ENCODE measurements around the gene NRG2. TPM values are rescaled to one million over a fixed set of nuclear protein-coding genes. Genes with fewer than 3 reads are reported as not detected.

Gene NRG2
- total and polyA plus RNA-seq, 7 experiments from 2014 or later, result 0.05 to 0.22 (median 0.12) TPM; not detected in 3

DNA sequence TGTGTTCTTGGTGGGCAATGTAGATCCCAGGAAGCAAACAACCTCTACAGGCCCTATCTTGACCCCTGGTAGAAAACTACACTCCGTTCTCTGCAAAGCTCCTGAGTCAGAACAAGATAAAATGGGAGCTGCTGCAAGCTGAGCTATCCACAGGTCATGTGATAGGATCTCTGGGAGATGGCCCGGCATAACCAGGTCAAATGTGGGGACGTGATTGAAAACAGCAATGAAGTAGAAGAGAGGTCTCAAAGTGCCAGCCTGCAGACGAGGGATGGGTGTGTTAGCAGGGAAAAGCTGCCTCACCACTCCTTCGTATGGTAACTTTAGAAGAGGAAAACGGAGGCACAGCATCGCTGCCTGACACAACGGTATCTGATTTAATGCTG, 25.0 kb downstream of the NRG2 start:
- intact Hi-C loops (cut with micrococcal nuclease), result no loop called here
- Mint-ChIP-seq H3K9me3 (no peaks in the 10 kb centered on the region), H3K27me3 (peaks cover 0 to 10% (median 0%) of the 10 kb centered on the region in 5 donors), H3K4me3 (no peak overlapping the region), H3K4me1 (no peaks in the 10 kb centered on the region), H3K36me3 (no peaks in the 10 kb centered on the region), H3K27ac (no peak overlapping the region)
- no peaks in the 10 kb centered on the region for H3K4me1 ChIP-seq (ENCODE audit: control insufficient read depth in 2 of 2, insufficient read depth in 2 of 2, low read length in 2 of 2)
- ChIA-PET CTCF (no interaction called here), POLR2A (no interaction called here)
- no peak for DNase-seq
- no peaks in the 10 kb centered on the region for H3K36me3 ChIP-seq (ENCODE audit: control insufficient read depth in 2 of 3, insufficient read depth in 3 of 3, low read length in 3 of 3)
- H3K27ac ChIP-seq (ENCODE audit: low read depth, low read length), result no peak overlapping the region
- peaks cover 0 to 3% of the 10 kb centered on the region in 2 donors for H3K27me3 ChIP-seq (ENCODE audit: control insufficient read depth in 2 of 2, insufficient read depth in 2 of 2, low read length in 2 of 2)
- no peak for ATAC-seq
- no peaks in the 10 kb centered on the region for H3K9me3 ChIP-seq (ENCODE audit: control insufficient read depth in 2 of 3, low read length in 3 of 3)
- no peak overlapping the region for H3K4me3 ChIP-seq (ENCODE audit: low read length)

DNA sequence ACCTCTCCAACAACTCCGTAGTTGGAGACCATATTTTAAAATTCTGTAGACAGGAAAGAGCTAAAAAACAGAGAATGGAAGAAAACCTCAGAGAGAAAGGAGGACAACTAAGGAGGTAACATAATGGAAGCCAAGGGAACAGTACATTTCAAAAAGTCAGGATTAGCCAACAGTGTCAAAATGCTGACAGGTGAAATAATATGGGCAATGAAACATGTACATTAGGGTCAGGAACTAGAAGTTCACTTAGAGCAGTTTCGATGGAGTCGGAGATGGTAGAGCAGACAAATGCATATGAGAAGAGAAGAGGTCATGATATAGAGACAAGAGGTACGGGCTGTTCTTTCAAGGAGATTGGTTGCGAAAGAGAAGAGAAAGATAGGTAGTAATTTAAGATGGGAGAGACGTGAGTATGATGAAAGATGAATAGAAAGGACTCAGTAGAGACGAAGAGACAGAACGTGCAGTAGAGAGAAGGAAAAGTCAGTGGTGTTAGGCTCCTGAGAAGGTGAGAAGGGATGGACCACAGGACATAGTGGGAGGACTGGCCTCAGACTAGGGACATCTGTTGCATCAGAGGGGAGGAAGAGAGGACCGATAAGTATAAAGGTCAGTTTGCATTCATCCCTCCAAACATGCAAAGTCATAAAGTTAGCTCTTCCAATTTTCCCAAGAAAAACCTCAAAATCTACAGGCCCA, 25.6 kb downstream of the NRG2 start:
- POLR2A ChIA-PET, result no interaction called here

DNA sequence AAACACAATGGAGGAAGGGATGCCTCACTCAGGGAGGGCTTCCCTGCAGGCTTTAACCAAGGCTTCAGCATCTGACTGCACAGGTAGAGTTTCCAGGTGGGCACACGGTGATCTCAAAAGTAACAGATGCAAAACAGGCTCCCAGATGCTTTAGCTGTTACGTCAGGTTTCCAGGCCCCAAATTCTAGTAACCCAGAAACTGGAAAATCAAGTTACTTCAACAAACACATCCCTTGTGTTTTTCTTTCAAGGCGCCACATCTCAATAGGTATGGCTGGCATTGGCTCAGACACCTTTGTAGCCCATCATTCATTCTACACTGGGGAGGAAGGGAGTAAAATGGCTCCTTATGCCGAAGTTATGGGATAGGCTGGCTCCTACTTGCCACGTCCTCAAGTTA, 27.4 kb downstream of the NRG2 start:
- Mint-ChIP-seq H3K4me1 (no peaks in the 10 kb centered on the region), H3K27me3 (peaks cover 0 to 7% (median 0%) of the 10 kb centered on the region in 5 donors), H3K27ac (no peak overlapping the region), H3K9me3 (no peaks in the 10 kb centered on the region), H3K36me3 (no peaks in the 10 kb centered on the region), H3K4me3 (no peak overlapping the region)
- ATAC-seq (no peak), DNase-seq (no peak)
- H3K4me1 ChIP-seq (ENCODE audit: control insufficient read depth in 2 of 2, insufficient read depth in 2 of 2, low read length in 2 of 2), result no peaks in the 10 kb centered on the region
- intact Hi-C loops (cut with micrococcal nuclease), result no loop called here
- H3K27ac ChIP-seq (ENCODE audit: low read depth, low read length), result no peak overlapping the region
- no peaks in the 10 kb centered on the region for H3K9me3 ChIP-seq (ENCODE audit: control insufficient read depth in 2 of 3, low read length in 3 of 3)
- ChIA-PET POLR2A (no interaction called here), CTCF (no interaction called here)
- no peak overlapping the region for H3K4me3 ChIP-seq (ENCODE audit: low read length)
- H3K36me3 ChIP-seq (ENCODE audit: control insufficient read depth in 2 of 3, insufficient read depth in 3 of 3, low read length in 3 of 3), result no peaks in the 10 kb centered on the region
- peaks cover 0 to 6% of the 10 kb centered on the region in 2 donors for H3K27me3 ChIP-seq (ENCODE audit: control insufficient read depth in 2 of 2, insufficient read depth in 2 of 2, low read length in 2 of 2)

More for the DNA sequence above, 25.6 kb downstream of the NRG2 start:
- Mint-ChIP-seq H3K27me3 (peaks cover 0 to 10% (median 0%) of the 10 kb centered on the region in 5 donors), H3K4me3 (no peak overlapping the region), H3K36me3 (no peaks in the 10 kb centered on the region), H3K4me1 (no peaks in the 10 kb centered on the region), H3K27ac (no peak overlapping the region), H3K9me3 (no peaks in the 10 kb centered on the region)
- Histone ChIP-seq H3K27me3 (ENCODE audit: control insufficient read depth in 2 of 2, insufficient read depth in 2 of 2, low read length in 2 of 2) (peaks cover 0 to 3% of the 10 kb centered on the region in 2 donors), H3K9me3 (ENCODE audit: control insufficient read depth in 2 of 3, low read length in 3 of 3) (no peaks in the 10 kb centered on the region), H3K36me3 (ENCODE audit: control insufficient read depth in 2 of 3, insufficient read depth in 3 of 3, low read length in 3 of 3) (no peaks in the 10 kb centered on the region), H3K4me1 (ENCODE audit: control insufficient read depth in 2 of 2, insufficient read depth in 2 of 2, low read length in 2 of 2) (no peaks in the 10 kb centered on the region), H3K4me3 (ENCODE audit: low read length) (no peak overlapping the region), H3K27ac (ENCODE audit: low read depth, low read length) (no peak overlapping the region)
- CTCF ChIA-PET, result no interaction called here
- no peak for DNase-seq
- intact Hi-C loops (cut with micrococcal nuclease), result no loop called here
- ATAC-seq, result no peak

DNA sequence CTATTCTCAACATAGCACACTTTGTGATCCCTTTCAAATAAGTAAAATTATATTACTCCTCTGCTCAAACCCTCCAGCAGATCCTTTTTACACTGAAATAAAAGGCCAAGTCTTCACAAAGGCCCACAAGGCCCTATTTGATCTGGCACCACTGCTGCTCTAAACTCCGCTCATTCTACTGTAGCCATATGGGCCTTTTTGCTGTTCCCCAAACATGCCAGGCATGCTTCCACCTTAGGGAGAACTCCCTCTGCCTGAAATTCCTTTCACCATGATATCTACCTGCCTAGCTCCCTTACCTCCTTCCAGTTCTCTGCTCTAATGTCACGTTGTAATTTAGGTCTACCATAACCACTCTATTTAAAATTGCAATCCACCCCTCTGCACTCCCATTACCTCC, 28.3 kb downstream of the NRG2 start:
- intact Hi-C loops (cut with micrococcal nuclease), result no loop called here
- peaks cover under 1 to 2% (median 1%) of the 10 kb centered on the region in 5 donors for H3K27me3 Mint-ChIP-seq

DNA sequence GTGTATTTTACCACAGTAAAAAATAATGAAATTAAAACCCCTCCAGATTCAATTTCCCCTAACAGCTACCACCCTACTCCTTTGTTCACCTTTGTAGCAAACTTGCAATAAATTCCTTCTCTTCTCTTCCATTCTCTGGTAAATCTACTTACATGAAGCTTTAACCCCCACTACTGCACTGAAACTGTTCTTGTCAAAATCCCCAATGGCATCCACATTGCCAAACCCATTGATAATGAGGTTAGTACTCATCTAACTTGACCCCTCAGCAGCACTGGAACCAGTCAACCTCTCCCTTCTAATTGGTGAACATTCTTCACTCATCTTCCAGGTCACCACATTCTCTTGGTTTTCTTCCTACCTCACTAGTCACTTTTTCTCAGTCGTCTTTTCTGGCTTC, 29.6 kb downstream of the NRG2 start:
- Mint-ChIP-seq H3K36me3 (peaks cover 0 to 3% (median 0%) of the 10 kb centered on the region in 5 donors), H3K27ac (no peak overlapping the region), H3K4me3 (no peak overlapping the region), H3K27me3 (peaks cover 0 to 6% (median 5%) of the 10 kb centered on the region in 5 donors), H3K9me3 (no peaks in the 10 kb centered on the region), H3K4me1 (no peaks in the 10 kb centered on the region)
- H3K4me1 ChIP-seq (ENCODE audit: control insufficient read depth in 2 of 2, insufficient read depth in 2 of 2, low read length in 2 of 2), result no peaks in the 10 kb centered on the region
- ChIA-PET POLR2A (no interaction called here), CTCF (no interaction called here)
- H3K27ac ChIP-seq (ENCODE audit: low read depth, low read length), result no peak overlapping the region
- intact Hi-C loops (cut with micrococcal nuclease), result no loop called here
- H3K36me3 ChIP-seq (ENCODE audit: control insufficient read depth in 2 of 3, insufficient read depth in 3 of 3, low read length in 3 of 3), result no peaks in the 10 kb centered on the region
- H3K27me3 ChIP-seq (ENCODE audit: control insufficient read depth in 2 of 2, insufficient read depth in 2 of 2, low read length in 2 of 2), result peaks cover 0 to 6% of the 10 kb centered on the region in 2 donors
- H3K9me3 ChIP-seq (ENCODE audit: control insufficient read depth in 2 of 3, low read length in 3 of 3), result no peaks in the 10 kb centered on the region
- H3K4me3 ChIP-seq (ENCODE audit: low read length), result no peak overlapping the region
- ATAC-seq, result no peak
- no peak for DNase-seq

More for the DNA sequence above, 28.3 kb downstream of the NRG2 start:
- Histone ChIP-seq H3K36me3 (ENCODE audit: control insufficient read depth in 2 of 3, insufficient read depth in 3 of 3, low read length in 3 of 3) (no peaks in the 10 kb centered on the region), H3K4me1 (ENCODE audit: control insufficient read depth in 2 of 2, insufficient read depth in 2 of 2, low read length in 2 of 2) (no peaks in the 10 kb centered on the region), H3K27me3 (ENCODE audit: control insufficient read depth in 2 of 2, insufficient read depth in 2 of 2, low read length in 2 of 2) (peaks cover 0 to 6% of the 10 kb centered on the region in 2 donors), H3K27ac (ENCODE audit: low read depth, low read length) (no peak overlapping the region), H3K4me3 (ENCODE audit: low read length) (no peak overlapping the region), H3K9me3 (ENCODE audit: control insufficient read depth in 2 of 3, low read length in 3 of 3) (no peaks in the 10 kb centered on the region)
- ChIA-PET CTCF (no interaction called here), POLR2A (no interaction called here)
- H3K4me1 Mint-ChIP-seq, result no peaks in the 10 kb centered on the region
- ATAC-seq (no peak), DNase-seq (no peak)
- peaks cover 0 to under 1% (median 0%) of the 10 kb centered on the region in 5 donors for H3K36me3 Mint-ChIP-seq
- H3K9me3 Mint-ChIP-seq, result no peaks in the 10 kb centered on the region
- H3K27ac Mint-ChIP-seq, result no peak overlapping the region
- H3K4me3 Mint-ChIP-seq, result no peak overlapping the region

DNA sequence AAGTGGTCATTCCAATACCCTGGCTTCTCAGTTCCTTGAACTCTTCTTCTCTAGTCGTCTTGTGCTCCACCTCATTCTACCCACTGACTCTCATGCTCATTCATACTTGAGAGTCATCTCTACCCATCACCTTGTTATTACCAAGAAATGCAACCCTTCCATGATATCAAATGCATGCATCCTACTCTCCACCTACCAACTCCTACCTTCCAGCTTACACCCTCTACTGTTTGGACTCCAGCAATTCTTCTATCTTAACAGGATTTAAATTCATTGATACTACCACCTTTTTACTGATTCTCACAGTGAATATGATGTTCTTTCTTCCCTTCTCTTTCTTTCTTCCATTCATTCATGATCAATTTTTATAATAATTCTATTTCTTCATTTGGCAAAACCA, 30.7 kb downstream of the NRG2 start:
- Mint-ChIP-seq H3K36me3 (peaks cover 0 to 3% (median 0%) of the 10 kb centered on the region in 5 donors), H3K4me3 (no peak overlapping the region), H3K27ac (no peak overlapping the region), H3K9me3 (no peaks in the 10 kb centered on the region), H3K27me3 (peaks cover 0 to 6% (median 5%) of the 10 kb centered on the region in 5 donors), H3K4me1 (no peaks in the 10 kb centered on the region)
- ATAC-seq, result no peak
- Histone ChIP-seq H3K4me3 (ENCODE audit: low read length) (no peak overlapping the region), H3K9me3 (ENCODE audit: control insufficient read depth in 2 of 3, low read length in 3 of 3) (no peaks in the 10 kb centered on the region), H3K4me1 (ENCODE audit: control insufficient read depth in 2 of 2, insufficient read depth in 2 of 2, low read length in 2 of 2) (no peaks in the 10 kb centered on the region), H3K27ac (ENCODE audit: low read depth, low read length) (no peak overlapping the region), H3K27me3 (ENCODE audit: control insufficient read depth in 2 of 2, insufficient read depth in 2 of 2, low read length in 2 of 2) (peaks cover 0 to 6% of the 10 kb centered on the region in 2 donors), H3K36me3 (ENCODE audit: control insufficient read depth in 2 of 3, insufficient read depth in 3 of 3, low read length in 3 of 3) (no peaks in the 10 kb centered on the region)
- POLR2A ChIA-PET, result no interaction called here
- DNase-seq, result no peak
- CTCF ChIA-PET, result no interaction called here
- intact Hi-C loops (cut with micrococcal nuclease), result no loop called here

DNA sequence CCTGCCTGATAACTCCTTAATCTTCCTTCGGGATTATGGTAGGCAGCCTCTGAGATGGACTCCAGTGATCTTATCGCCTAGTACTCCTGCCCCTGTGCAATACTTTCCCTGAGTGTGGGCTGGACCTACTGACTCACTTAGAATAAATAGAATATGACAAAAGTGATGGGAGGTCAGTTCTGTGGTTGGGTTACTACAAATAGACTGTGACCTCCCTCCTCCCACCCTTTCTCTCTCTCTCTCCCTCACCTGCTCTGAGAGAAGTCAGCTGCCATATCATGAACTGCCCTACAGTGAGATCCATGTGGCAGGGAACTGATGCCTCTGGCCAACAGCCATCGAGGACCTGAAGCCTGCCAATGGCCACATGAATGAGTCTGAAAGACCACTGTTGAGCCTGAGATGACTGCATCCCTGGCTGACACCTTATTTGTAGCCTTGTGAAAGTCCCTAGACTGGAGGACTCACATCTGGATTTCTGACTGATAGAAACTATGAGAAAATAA, 31.7 kb downstream of the NRG2 start:
- no peak overlapping the region for H3K27ac Mint-ChIP-seq
- Histone ChIP-seq H3K9me3 (ENCODE audit: control insufficient read depth in 2 of 3, low read length in 3 of 3) (no peaks in the 10 kb centered on the region), H3K27me3 (ENCODE audit: control insufficient read depth in 2 of 2, insufficient read depth in 2 of 2, low read length in 2 of 2) (peaks cover 0 to 6% of the 10 kb centered on the region in 2 donors), H3K4me3 (ENCODE audit: low read length) (no peak overlapping the region), H3K36me3 (ENCODE audit: control insufficient read depth in 2 of 3, insufficient read depth in 3 of 3, low read length in 3 of 3) (no peaks in the 10 kb centered on the region), H3K27ac (ENCODE audit: low read depth, low read length) (no peak overlapping the region), H3K4me1 (ENCODE audit: control insufficient read depth in 2 of 2, insufficient read depth in 2 of 2, low read length in 2 of 2) (no peaks in the 10 kb centered on the region)
- no peak for DNase-seq
- no peaks in the 10 kb centered on the region for H3K9me3 Mint-ChIP-seq
- ChIA-PET CTCF (no interaction called here), POLR2A (no interaction called here)
- H3K4me1 Mint-ChIP-seq, result no peaks in the 10 kb centered on the region
- peaks cover 0 to 3% (median 0%) of the 10 kb centered on the region in 5 donors for H3K36me3 Mint-ChIP-seq
- no peak overlapping the region for H3K4me3 Mint-ChIP-seq
- intact Hi-C loops (cut with micrococcal nuclease), result no loop called here
- H3K27me3 Mint-ChIP-seq, result peaks cover 2 to 6% (median 5%) of the 10 kb centered on the region in 5 donors
- no peak for ATAC-seq
